Purkinje cell (primary cell): ENCODE results near the gene ZDHHC15. TPM values are rescaled to one million over a fixed set of nuclear protein-coding genes. Genes with fewer than 3 reads are reported as not detected.

Experiments
- polyA plus RNA-seq: library from polyadenylated mRNA; unstranded; fragments of >200 nt; fragmentation: Nextera tagmentation; gene quantifications from 2 replicates; pipeline ENCODE4 v1.2.1, GENCODE V29; 2014

Gene ZDHHC15, protein sequence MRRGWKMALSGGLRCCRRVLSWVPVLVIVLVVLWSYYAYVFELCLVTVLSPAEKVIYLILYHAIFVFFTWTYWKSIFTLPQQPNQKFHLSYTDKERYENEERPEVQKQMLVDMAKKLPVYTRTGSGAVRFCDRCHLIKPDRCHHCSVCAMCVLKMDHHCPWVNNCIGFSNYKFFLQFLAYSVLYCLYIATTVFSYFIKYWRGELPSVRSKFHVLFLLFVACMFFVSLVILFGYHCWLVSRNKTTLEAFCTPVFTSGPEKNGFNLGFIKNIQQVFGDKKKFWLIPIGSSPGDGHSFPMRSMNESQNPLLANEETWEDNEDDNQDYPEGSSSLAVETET
- polyA plus RNA-seq: 4.5 and 6.1 TPM in 2 replicates

DNA sequence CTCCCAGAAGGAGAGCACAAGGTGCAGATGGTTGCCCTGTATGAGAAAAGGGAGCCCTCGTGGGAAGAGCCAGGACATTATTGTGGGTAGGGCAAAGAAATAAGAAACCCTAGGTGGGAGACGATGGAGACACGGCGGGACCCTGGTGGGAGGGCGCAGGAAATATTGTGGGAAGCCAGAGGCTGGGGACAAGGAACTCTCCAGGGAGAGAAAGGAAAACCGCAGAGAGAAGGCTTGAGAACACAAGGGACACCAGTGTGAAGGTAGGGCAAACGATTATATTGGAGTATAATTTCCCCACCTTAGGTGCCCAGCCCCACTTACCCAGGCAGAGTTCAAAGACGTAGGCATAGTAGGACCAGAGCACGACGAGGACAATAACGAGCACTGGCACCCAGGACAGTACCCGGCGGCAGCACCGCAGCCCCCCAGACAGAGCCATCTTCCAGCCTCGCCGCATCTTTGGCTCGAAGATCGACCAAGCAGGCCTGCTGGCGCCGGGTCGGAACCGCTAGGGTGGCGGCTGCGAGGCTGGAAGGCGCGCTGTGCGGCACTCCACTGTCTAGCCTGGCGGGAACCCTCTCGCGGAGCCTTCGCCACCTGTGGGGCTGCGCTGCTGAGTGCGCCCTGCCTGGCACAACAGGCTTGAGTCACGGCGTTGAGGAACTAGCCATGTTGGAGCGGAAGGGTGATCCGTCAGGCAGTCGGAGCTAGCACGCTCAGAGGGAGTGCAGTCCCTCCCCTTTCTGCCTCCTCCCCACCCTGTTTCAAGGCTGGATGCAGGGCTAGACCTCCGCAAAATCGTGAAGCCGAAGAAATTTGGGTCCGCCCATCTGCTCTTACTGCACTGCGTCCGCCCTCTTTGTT is at the start of gene ZDHHC15:
Gene ZDHHC15 (minus strand): TSS at position 473 of the 867 bp plus-strand sequence. CDS start 13 bp downstream, at position 460.

Other genes starting within 250 kb of the ZDHHC15 start
- 9.6 and 22.5 TPM in 2 replicates for gene UPRT, start 249.0 kb downstream of the ZDHHC15 start, polyA plus RNA-seq